ENCODE results near the gene HIVEP3. TPM values are rescaled to one million over a fixed set of nuclear protein-coding genes. Genes with fewer than 3 reads are reported as not detected.
"Not testable (repeated sequence)": the region's sequence is repeated elsewhere in the genome, so short reads cannot be mapped to it uniquely, and the experiment has no call there.

The HIVEP3 gene
- total and polyA plus RNA-seq, 11 donors: 3.2 to 11.9 (median 5.0) TPM

- peak overlapping the region in 5 of 12 donors; percentile 34 to 63 (median 36) for H3K27ac ChIP-seq
- no peaks in the 10 kb centered on the region for H3K9me3 ChIP-seq
- ATAC-seq (peak; percentile 86 to 93 (median 92)), DNase-seq (peak; percentile 73 to 91 (median 78))
- WGBS, 4 donors: 61 to 77% (median 75%) methylated on average over 3 of the region's 3 CpGs
- no peak overlapping the region for H3K4me3 ChIP-seq
- peaks cover 0 to 25% (median 4%) of the 10 kb centered on the region in 12 donors for H3K4me1 ChIP-seq
- TF ChIP-seq POLR2A (IDR thresholded peaks at IDR 0.05): no peak
- TF ChIP-seq, protein P1, sequence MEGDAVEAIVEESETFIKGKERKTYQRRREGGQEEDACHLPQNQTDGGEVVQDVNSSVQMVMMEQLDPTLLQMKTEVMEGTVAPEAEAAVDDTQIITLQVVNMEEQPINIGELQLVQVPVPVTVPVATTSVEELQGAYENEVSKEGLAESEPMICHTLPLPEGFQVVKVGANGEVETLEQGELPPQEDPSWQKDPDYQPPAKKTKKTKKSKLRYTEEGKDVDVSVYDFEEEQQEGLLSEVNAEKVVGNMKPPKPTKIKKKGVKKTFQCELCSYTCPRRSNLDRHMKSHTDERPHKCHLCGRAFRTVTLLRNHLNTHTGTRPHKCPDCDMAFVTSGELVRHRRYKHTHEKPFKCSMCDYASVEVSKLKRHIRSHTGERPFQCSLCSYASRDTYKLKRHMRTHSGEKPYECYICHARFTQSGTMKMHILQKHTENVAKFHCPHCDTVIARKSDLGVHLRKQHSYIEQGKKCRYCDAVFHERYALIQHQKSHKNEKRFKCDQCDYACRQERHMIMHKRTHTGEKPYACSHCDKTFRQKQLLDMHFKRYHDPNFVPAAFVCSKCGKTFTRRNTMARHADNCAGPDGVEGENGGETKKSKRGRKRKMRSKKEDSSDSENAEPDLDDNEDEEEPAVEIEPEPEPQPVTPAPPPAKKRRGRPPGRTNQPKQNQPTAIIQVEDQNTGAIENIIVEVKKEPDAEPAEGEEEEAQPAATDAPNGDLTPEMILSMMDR (IDR thresholded peaks at IDR 0.05): no peak
- H3K27me3 ChIP-seq: no peaks in the 10 kb centered on the region
- intact Hi-C loops (cut with DNase I): no loop called here
- H3K36me3 ChIP-seq: no peaks in the 10 kb centered on the region
Observed at GRCh38 chr1:41695118-41695745, 223.5 kb downstream of the HIVEP3 start.

GRCh38 chr1:41691966-41692365 is 226.8 kb downstream of the HIVEP3 start:
- H3K4me3 ChIP-seq; DNase-seq; ATAC-seq; H3K9me3 ChIP-seq; H3K27ac ChIP-seq; H3K36me3 ChIP-seq; intact Hi-C loops (cut with DNase I); H3K27me3 ChIP-seq: not testable (repeated sequence)
- H3K4me1 ChIP-seq: peaks cover 0 to 42% (median 9%) of the 10 kb centered on the region in 12 donors
- WGBS, 4 donors: 93 to 96% (median 94%) methylated on average over 10 of the region's 10 CpGs

DNA sequence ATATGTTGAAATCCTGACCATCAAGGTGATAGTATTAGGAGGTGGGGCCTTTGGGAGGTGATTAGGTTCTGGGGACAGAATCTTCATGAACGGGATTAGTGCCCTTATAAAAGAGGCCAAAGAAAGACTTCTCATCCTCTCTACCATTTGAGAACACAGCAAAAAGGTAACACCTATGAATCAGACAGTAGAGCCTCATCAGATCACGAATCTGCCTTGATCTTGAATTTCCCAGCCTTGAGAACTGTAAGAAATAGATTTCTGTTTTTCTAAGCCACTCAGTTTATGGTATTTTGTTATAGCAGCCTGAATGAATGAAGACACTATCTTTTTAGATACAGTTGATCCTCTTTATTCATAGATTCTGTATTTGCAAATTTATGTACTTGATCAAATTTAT is 227.3 kb downstream of the HIVEP3 start:
- H3K27ac ChIP-seq: no peak overlapping the region
- DNase-seq (no peak), ATAC-seq (no peak)
- intact Hi-C loops (cut with DNase I): no loop called here
- WGBS, 4 donors: 88 to 94% (median 91%) methylated on average over 2 of the region's 2 CpGs
- no peak overlapping the region for H3K4me3 ChIP-seq
- no peaks in the 10 kb centered on the region for H3K36me3 ChIP-seq
- H3K9me3 ChIP-seq: no peaks in the 10 kb centered on the region
- peaks cover 0 to 44% (median 9%) of the 10 kb centered on the region in 12 donors for H3K4me1 ChIP-seq
- no peak for TF ChIP-seq POLR2A (IDR thresholded peaks at IDR 0.05)
- TF ChIP-seq, protein P1 (IDR thresholded peaks at IDR 0.05): no peak
- H3K27me3 ChIP-seq: no peaks in the 10 kb centered on the region

DNA sequence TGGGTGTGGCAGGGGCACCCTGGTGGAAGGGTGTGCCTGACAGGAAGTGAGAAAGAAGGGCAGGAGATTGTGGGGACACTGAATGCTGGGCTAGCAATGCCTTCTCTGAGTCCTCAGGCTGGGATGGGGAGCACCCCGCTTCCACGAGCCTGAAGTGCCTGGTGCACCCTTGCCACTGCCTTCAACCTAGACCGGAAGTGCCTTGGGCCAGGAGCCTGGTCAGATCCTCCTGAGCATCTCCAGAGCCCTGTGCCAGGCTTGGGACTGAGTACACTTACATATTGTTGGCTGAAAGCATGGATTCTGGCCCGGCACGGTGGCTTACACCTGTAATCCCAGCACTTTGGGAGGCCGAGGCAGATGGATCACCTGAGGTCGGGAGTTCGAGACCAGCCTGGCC is 228.4 kb downstream of the HIVEP3 start:
- no peak overlapping the region for H3K27ac ChIP-seq
- no peak overlapping the region for H3K4me3 ChIP-seq
- DNase-seq: no peak
- H3K9me3 ChIP-seq: no peaks in the 10 kb centered on the region
- no peak for TF ChIP-seq POLR2A (IDR thresholded peaks at IDR 0.05)
- TF ChIP-seq, protein P1 (IDR thresholded peaks at IDR 0.05): no peak
- ATAC-seq: no peak
- intact Hi-C loops (cut with DNase I): no loop called here
- H3K36me3 ChIP-seq: no peaks in the 10 kb centered on the region
- WGBS, 4 donors: 91 to 98% (median 95%) methylated on average over 8 of the region's 8 CpGs
- no peaks in the 10 kb centered on the region for H3K27me3 ChIP-seq
- peaks cover 0 to 40% (median 7%) of the 10 kb centered on the region in 12 donors for H3K4me1 ChIP-seq

- 44 to 64% (median 58%) methylated on average over 7 of the region's 7 CpGs for WGBS, 4 donors
- Histone ChIP-seq H3K9me3 (no peaks in the 10 kb centered on the region), H3K36me3 (no peaks in the 10 kb centered on the region), H3K4me1 (peaks cover 0 to 40% (median 6%) of the 10 kb centered on the region in 12 donors), H3K4me3 (no peak overlapping the region), H3K27me3 (no peaks in the 10 kb centered on the region), H3K27ac (peak overlapping the region in 1 of 12 donors; percentile 18)
- intact Hi-C loops (cut with DNase I): no loop called here
- no peak for TF ChIP-seq POLR2A (IDR thresholded peaks at IDR 0.05)
- TF ChIP-seq, protein P1 (IDR thresholded peaks at IDR 0.05): no peak
- ATAC-seq: peak in 3 of 4 donors; percentile 45 to 69 (median 50)
- no peak for DNase-seq
Observed at GRCh38 chr1:41689558-41689981, 229.2 kb downstream of the HIVEP3 start.

Data from heart left ventricle (tissue), 16 donors.